ENCODE measurements around the gene THAP10. TPM values are rescaled to one million over a fixed set of nuclear protein-coding genes. Genes with fewer than 3 reads are reported as not detected.

The THAP10 gene
- total RNA-seq, 1 donor = 0.10 TPM

DNA sequence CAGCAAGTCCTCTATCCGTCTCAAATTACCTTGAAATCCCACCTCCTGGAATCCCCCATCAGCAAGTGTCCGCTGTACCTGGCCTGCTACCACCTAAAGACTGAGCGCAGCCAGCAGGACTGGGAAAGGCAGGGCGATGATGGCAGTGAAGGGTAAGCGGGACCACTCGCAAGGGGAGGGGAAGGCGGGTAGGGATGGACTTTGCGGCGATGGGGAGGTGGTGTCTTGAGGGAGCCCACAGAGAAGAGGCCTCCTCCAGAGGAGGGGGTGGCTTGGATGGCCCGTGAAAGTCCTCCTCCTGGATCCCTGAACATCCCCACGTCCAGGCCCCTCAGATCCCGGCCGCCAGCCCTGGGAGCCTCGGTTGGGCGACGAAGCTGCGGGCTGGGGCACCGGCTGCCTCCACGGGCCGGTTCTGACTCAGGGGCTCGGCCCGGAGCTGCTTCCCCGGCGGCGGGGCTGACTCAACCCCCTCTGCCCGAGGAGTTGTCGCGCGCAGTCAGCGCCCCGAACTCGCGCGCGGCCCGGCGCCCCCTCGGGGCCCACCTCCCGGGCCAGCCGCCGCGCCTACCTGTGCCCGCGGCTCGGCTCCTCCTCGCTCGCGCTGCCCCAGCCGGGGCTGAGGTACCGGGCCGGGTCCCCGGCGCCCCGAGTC lies 38.8 kb downstream of the THAP10 start:
- Histone ChIP-seq H3K4me3 (ENCODE audit: low read length) (no peak overlapping the region), H3K27me3 (ENCODE audit: insufficient read depth, low read length) (peaks cover 65% of the 10 kb centered on the region), H3K4me1 (ENCODE audit: insufficient read depth, low read length) (peaks cover 4% of the 10 kb centered on the region), H3K9me3 (ENCODE audit: low read depth, low read length) (no peaks in the 10 kb centered on the region)

DNA sequence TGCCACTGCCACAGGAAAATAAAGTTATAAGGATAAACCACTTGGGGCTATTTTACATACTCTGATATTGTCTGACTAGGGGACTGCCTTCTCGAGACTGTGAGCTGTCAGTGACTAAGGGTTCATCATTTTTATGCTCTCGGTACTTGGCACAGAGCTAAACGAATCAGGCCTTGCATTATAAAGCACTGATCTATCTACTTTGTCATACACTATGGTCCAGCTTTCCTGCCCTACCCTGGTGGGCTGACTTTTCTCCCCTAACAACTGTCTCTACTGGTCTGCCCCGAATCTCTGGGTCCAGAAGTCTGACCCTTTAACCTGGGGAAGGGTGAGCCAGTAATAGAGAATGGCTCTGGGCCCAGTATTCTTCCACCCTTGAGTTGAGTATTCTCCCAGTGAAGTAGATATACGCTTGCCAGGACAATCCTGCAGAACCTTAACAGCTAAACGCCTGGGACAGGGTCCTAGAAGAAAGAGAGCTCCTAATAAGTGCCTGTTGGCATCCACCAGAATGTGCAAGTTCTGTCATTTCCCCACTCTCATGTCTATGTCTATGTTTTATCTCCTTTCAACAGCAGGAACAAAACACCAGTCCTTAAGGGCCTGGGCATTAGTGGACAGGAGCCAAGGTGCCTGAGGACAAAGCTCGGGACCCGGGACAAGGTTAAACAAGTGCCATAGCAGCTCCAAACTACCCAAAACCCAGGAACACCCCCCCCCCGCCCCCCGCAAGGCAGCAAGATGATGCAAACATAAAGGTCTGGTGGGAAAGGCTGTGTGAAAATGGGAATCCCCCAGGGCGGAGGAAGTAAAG lies 39.5 kb downstream of the THAP10 start:
- peaks cover 68% of the 10 kb centered on the region for H3K27me3 ChIP-seq (ENCODE audit: insufficient read depth, low read length)
- no peaks in the 10 kb centered on the region for H3K9me3 ChIP-seq (ENCODE audit: low read depth, low read length)
- H3K4me3 ChIP-seq (ENCODE audit: low read length) = no peak overlapping the region
- H3K4me1 ChIP-seq (ENCODE audit: insufficient read depth, low read length) = peaks cover 4% of the 10 kb centered on the region

DNA sequence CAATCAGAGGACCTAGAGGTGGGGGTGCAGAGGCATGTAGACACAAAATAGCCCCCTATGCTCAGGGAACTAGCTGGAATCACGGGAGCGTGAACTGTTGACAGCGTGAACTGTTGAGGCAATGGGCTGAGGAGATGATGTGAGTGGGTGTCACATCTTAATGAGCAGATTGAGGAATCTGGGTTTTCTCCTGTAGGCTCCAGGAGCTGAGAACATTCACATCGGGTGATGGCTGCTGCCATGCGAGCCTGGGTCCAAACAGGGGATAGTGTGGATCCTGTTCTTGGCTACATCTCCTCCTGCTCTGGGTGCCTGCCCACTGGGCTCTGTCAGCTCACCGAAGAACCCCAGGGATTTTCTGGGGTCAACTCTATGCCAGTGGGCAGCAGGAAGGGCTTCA lies 40.3 kb downstream of the THAP10 start:
- H3K4me3 ChIP-seq (ENCODE audit: low read length) = no peak overlapping the region
- H3K9me3 ChIP-seq (ENCODE audit: low read depth, low read length) = no peaks in the 10 kb centered on the region
- peaks cover 66% of the 10 kb centered on the region for H3K27me3 ChIP-seq (ENCODE audit: insufficient read depth, low read length)
- peaks cover 4% of the 10 kb centered on the region for H3K4me1 ChIP-seq (ENCODE audit: insufficient read depth, low read length)

DNA sequence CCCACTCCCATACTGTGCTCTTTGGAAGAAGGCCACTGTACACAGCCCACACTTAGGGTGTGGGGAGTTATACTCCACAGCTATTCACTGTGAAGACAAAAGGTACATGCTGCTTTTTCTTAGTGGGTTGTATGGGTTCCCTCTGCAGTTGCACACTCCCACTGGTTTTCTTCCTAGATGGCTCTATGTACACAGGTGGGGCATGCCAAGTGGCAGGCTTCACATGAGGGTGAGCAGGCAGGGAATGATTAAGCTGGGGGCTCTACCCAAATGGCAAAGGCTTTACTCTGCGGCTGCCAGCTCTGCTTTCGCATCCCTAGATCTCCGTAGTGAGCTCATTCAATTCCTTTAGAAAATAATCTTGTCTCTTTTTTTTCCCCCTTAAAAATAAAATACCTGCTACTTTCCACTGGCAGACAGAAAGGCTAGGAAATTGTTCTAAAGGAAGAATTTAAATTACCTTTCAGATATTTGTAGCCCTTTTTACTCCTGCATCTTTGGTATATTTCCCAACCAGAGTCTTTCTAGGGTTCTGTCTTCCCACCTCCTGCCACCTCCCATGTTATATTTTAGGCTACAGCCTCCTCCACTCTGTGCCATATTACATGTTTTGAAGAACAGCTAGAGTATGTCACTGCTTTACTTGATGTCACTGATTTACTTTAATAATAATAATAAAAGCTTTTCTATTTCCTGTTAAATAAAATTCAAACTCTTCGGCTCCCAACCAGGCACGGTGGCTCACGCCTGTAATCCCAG lies 46.5 kb downstream of the THAP10 start:
- Histone ChIP-seq H3K27me3 (ENCODE audit: insufficient read depth, low read length) (peaks cover 23% of the 10 kb centered on the region), H3K9me3 (ENCODE audit: low read depth, low read length) (no peaks in the 10 kb centered on the region), H3K4me3 (ENCODE audit: low read length) (no peak overlapping the region), H3K4me1 (ENCODE audit: insufficient read depth, low read length) (no peaks in the 10 kb centered on the region)

DNA sequence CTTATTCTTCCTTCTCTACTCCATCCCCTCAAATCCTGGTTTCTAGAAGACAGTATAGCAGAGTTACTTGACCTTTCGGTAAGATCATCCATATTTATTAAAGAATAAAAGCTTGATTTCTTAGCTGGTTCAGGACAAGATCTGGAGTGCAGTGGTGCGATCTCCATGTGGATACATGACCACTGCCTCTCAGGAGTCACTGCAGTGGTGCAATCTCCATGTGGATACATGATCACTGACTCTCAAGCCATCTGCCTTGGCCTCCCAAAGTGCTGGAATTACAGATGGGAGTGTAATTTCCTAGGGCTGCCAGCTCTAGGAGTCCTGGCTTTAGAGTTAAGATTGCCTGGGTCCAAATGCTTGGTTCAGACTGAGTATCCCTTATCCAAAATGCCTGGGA lies 54.8 kb downstream of the THAP10 start:
- Histone ChIP-seq H3K4me3 (ENCODE audit: low read length) (no peak overlapping the region), H3K27me3 (ENCODE audit: insufficient read depth, low read length) (no peaks in the 10 kb centered on the region), H3K9me3 (ENCODE audit: low read depth, low read length) (no peaks in the 10 kb centered on the region), H3K4me1 (ENCODE audit: insufficient read depth, low read length) (no peaks in the 10 kb centered on the region)

DNA sequence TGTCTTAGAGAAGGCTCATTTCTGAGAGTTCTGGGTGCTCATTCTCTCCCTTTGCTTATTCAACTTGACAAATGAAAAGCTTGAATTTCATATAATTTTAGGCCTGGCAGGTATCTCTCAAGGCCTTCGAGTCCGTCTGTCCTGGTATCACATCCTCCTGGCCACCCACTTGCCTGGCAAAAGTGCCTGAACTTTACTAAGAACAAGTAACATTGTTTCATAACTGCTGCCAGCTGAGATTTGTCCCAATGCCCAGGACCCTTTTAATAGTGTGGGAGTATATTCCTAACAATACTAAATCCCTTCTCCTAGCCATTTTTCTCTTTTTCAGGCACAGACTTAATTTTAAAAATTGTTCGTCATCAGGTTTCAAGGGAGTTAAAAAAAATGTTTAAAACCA lies 56.4 kb downstream of the THAP10 start:
- no peaks in the 10 kb centered on the region for H3K27me3 ChIP-seq (ENCODE audit: insufficient read depth, low read length)
- no peaks in the 10 kb centered on the region for H3K4me1 ChIP-seq (ENCODE audit: insufficient read depth, low read length)
- H3K4me3 ChIP-seq (ENCODE audit: low read length) = no peak overlapping the region
- H3K9me3 ChIP-seq (ENCODE audit: low read depth, low read length) = no peaks in the 10 kb centered on the region

DNA sequence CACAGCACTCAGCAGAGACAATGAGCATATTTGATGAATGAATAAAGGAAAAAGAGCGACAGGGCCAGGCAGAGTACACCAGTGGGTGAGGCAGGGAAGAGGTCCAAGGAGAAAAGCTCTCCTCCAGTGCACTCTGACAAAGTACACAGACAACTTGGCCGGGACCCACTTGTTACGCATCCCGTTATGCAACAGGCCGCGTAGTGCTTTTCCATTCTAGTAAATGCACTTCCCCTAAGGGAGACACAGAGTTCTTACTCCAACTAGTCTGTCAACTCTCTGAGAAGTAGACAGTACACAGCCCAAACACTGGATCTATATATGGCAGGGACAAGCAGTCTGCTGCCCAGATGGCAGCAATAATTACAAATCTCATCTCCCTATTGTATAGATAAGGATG lies 56.8 kb downstream of the THAP10 start:
- no peaks in the 10 kb centered on the region for H3K4me1 ChIP-seq (ENCODE audit: insufficient read depth, low read length)
- H3K4me3 ChIP-seq (ENCODE audit: low read length) = no peak overlapping the region
- H3K9me3 ChIP-seq (ENCODE audit: low read depth, low read length) = no peaks in the 10 kb centered on the region

DNA sequence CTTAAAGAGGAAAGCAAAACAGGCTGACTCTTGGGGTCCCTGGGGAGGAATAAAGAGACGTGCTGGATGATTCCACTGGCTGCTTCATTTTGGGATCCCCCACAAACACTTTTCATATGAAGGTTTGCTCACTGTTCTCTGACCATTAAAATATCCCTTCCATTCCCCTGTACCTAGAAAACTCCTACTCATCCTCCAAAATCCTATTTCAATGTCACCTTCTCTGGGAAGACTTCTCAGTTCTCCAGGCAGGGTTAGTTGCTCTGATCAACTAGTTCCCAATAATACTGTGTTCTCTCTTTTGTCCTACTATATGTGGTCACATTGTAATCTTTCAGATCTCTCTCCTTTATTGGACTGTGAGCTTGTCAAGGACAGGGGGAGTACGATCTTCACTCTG lies 57.2 kb downstream of the THAP10 start:
- no peaks in the 10 kb centered on the region for H3K27me3 ChIP-seq (ENCODE audit: insufficient read depth, low read length)
- no peaks in the 10 kb centered on the region for H3K9me3 ChIP-seq (ENCODE audit: low read depth, low read length)
- no peak overlapping the region for H3K4me3 ChIP-seq (ENCODE audit: low read length)
- no peaks in the 10 kb centered on the region for H3K4me1 ChIP-seq (ENCODE audit: insufficient read depth, low read length)

More for the DNA sequence above, 56.8 kb downstream of the THAP10 start:
- H3K27me3 ChIP-seq (ENCODE audit: insufficient read depth, low read length) = no peaks in the 10 kb centered on the region

DNA sequence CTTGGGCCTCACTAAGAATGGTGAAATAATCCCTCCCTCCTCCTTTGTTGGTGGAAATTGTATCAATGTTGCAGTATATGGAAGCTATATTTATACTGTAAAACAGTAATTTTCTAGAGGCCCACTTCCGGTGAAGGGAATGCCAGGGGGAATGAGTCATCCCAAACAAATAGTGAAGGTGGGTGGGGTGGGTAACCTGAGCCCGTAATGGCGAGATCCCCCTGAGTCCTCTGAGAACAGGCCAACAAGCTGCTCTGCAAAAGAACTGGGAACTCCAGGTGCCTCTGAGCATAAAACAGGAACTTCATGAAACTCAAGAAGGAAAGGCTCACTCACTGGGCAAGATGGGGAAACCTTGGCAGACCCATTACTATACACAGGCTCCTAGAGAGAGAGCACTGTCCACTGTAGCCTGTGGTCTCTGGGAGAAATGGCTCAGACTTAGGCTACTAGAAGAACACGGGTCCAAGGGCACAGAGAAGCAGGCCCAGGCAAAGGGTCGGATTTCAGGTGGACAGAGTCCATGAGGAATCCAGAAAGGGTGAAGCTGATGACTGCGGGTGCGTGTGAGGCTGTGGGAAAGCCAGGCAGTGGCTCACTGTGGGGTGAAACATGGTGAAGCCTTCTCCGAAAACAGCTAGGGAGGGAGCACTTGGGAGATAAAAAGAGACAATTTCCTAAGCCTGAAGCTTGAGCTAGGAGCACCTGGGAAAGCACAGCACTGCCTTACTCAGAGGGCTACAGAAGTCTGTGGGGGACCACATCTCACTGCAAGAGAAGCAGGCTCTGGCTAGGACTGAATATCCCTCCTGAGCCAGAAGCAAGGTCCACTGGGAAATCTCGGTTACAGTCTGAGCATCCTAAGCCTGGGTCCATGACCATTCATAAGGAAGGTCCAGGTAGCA lies 58.1 kb downstream of the THAP10 start:
- Histone ChIP-seq H3K27me3 (ENCODE audit: insufficient read depth, low read length) (no peaks in the 10 kb centered on the region), H3K4me1 (ENCODE audit: insufficient read depth, low read length) (no peaks in the 10 kb centered on the region), H3K4me3 (ENCODE audit: low read length) (no peak overlapping the region), H3K9me3 (ENCODE audit: low read depth, low read length) (no peaks in the 10 kb centered on the region)

DNA sequence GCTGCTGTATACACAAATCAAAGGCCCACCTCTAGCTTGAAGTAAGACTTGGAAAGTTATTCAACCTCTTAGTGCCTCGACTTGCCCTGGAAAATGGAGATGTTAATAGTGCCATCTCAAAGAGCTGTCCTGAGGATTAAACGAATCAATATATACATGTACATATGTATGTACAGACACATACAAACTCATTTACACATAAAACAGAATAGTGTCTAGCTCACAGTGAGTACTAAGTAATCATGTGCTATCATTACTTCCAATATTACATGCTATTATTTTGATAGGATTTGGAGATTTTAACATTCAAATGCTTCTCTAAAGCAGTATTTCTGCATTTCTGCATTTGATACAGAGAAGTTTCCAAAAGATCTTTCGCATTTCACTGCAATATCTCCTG lies 58.8 kb downstream of the THAP10 start:
- Histone ChIP-seq H3K27me3 (ENCODE audit: insufficient read depth, low read length) (no peaks in the 10 kb centered on the region), H3K9me3 (ENCODE audit: low read depth, low read length) (no peaks in the 10 kb centered on the region), H3K4me1 (ENCODE audit: insufficient read depth, low read length) (no peaks in the 10 kb centered on the region), H3K4me3 (ENCODE audit: low read length) (no peak overlapping the region)

DNA sequence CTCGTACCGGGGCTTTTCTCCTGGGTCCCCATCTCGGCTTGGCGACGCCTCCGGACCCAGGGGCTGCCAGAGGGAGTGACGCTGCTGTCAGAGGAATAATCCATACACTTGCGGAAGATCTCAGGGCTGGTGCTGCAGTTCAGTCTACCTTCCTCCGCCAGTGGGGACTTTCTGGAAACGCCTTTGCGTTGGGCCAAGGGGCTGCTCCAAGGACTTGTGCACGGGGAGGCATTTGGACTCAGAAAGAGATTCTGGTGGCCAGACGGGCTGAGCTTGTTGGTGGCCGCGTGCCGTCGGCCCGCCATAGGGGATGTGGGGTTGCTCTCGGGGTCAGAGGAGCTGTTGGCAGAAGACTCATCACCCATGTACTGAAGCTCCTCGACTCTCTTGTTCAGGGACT lies 60.1 kb downstream of the THAP10 start:
- Histone ChIP-seq H3K9me3 (ENCODE audit: low read depth, low read length) (no peaks in the 10 kb centered on the region), H3K4me1 (ENCODE audit: insufficient read depth, low read length) (no peaks in the 10 kb centered on the region), H3K4me3 (ENCODE audit: low read length) (no peak overlapping the region), H3K27me3 (ENCODE audit: insufficient read depth, low read length) (no peaks in the 10 kb centered on the region)

Other genes starting within 250 kb of the THAP10 start
- gene UACA, start 128.9 kb downstream of the THAP10 start, total RNA-seq = 2.5 TPM
- not detected for gene LARP6, start 38.3 kb downstream of the THAP10 start, total RNA-seq
- 0.21 TPM for gene LRRC49, start 393 bp upstream of the THAP10 start, total RNA-seq
- gene THSD4, start 223.0 kb upstream of the THAP10 start, total RNA-seq = 0.10 TPM